ENCODE results near the gene POLRMT.
"Not testable (repeated sequence)": the region's sequence is repeated elsewhere in the genome, so short reads cannot be mapped to it uniquely, and the experiment has no call there.

Gene POLRMT

GRCh38 chr19:626566-626965 lies 6.8 kb downstream of the POLRMT start:
- DNase-seq (ENCODE audit: low spot score), result not testable (repeated sequence)

- DNase-seq (ENCODE audit: low spot score), result no peak
Observed at GRCh38 chr19:625257-625656, 8.1 kb downstream of the POLRMT start.

GRCh38 chr19:624433-625109 lies 8.8 kb downstream of the POLRMT start:
- no peak for DNase-seq (ENCODE audit: low spot score)

- no peak for DNase-seq (ENCODE audit: low spot score)
Observed at GRCh38 chr19:623974-624373, 9.4 kb downstream of the POLRMT start.

- no peak for DNase-seq (ENCODE audit: low spot score)
Observed at GRCh38 chr19:623175-623916, 10.0 kb downstream of the POLRMT start.

GRCh38 chr19:622666-623065 lies 10.7 kb downstream of the POLRMT start:
- no peak for DNase-seq (ENCODE audit: low spot score)

- DNase-seq (ENCODE audit: low spot score), result no peak
Observed at GRCh38 chr19:621819-622218, 11.5 kb downstream of the POLRMT start.

GRCh38 chr19:621191-621590 lies 12.1 kb downstream of the POLRMT start:
- DNase-seq (ENCODE audit: low spot score), result not testable (repeated sequence)

- DNase-seq (ENCODE audit: low spot score), result no peak
Observed at GRCh38 chr19:620166-620862, 13.0 kb downstream of the POLRMT start.

GRCh38 chr19:619286-620002 lies 13.9 kb downstream of the POLRMT start:
- DNase-seq (ENCODE audit: low spot score), result no peak

- DNase-seq (ENCODE audit: low spot score), result no peak
Observed at GRCh38 chr19:618674-619285, 14.6 kb downstream of the POLRMT start.

GRCh38 chr19:618247-618619 lies 15.1 kb downstream of the POLRMT start:
- no peak for DNase-seq (ENCODE audit: low spot score)

GRCh38 chr19:617551-618246 lies 15.6 kb downstream of the POLRMT start:
- DNase-seq (ENCODE audit: low spot score), result no peak

GRCh38 chr19:616747-617526 lies 16.4 kb downstream of the POLRMT start:
- no peak for DNase-seq (ENCODE audit: low spot score)

GRCh38 chr19:616062-616700 lies 17.2 kb downstream of the POLRMT start:
- no peak for DNase-seq (ENCODE audit: low spot score)

GRCh38 chr19:615619-616018 lies 17.7 kb downstream of the POLRMT start:
- no peak for DNase-seq (ENCODE audit: low spot score)

- DNase-seq (ENCODE audit: low spot score), result no peak
Observed at GRCh38 chr19:613732-614567, 19.4 kb downstream of the POLRMT start.

- no peak for DNase-seq (ENCODE audit: low spot score)
Observed at GRCh38 chr19:612941-613340, 20.4 kb downstream of the POLRMT start.

GRCh38 chr19:611481-611868 lies 21.9 kb downstream of the POLRMT start:
- no peak for DNase-seq (ENCODE audit: low spot score)

All from HuH-7 (cell line).